ENCODE measurements around the gene USB1. TPM values are rescaled to one million over a fixed set of nuclear protein-coding genes. Genes with fewer than 3 reads are reported as not detected.
A peak's percentile ranks its signal among the peaks of the same experiment; 100 is the strongest.

Gene USB1
- total and polyA plus RNA-seq, 9 donors = 8.5 to 30.7 (median 22.5) TPM

- 55 to 67% (median 59%) methylated on average over 12 of the region's 12 CpGs for WGBS, 3 donors
- Histone ChIP-seq H3K36me3 (no peaks in the 10 kb centered on the region), H3K4me1 (ENCODE audit: insufficient read depth) (no peaks in the 10 kb centered on the region), H3K9me3 (no peaks in the 10 kb centered on the region), H3K27me3 (no peaks in the 10 kb centered on the region), H3K4me3 (no peak overlapping the region), H3K27ac (no peak overlapping the region)
- no peak for DNase-seq
- intact Hi-C loops (cut with DNase I) = no loop called here
- no peak for TF ChIP-seq EP300 (IDR thresholded peaks at IDR 0.05)
- no peak for TF ChIP-seq POLR2A (IDR thresholded peaks at IDR 0.05)
- no peak for TF ChIP-seq CTCF (IDR thresholded peaks at IDR 0.05)
These were observed 15.7 kb downstream of the USB1 start for GRCh38 chr16:58016840-58017446.

- DNase-seq = no peak
- WGBS, 3 donors = 84 to 87% (median 85%) methylated on average over 7 of the region's 7 CpGs
These were observed 17.6 kb downstream of the USB1 start for GRCh38 chr16:58018803-58019202.

GRCh38 chr16:58019866-58020538, 18.8 kb downstream of the USB1 start:
- 80 to 83% (median 83%) methylated on average over 8 of the region's 8 CpGs for WGBS, 3 donors
- no peak for DNase-seq
- Histone ChIP-seq H3K36me3 (no peaks in the 10 kb centered on the region), H3K27me3 (no peaks in the 10 kb centered on the region), H3K27ac (no peak overlapping the region), H3K4me3 (no peak overlapping the region), H3K9me3 (no peaks in the 10 kb centered on the region), H3K4me1 (ENCODE audit: insufficient read depth) (peaks cover 4% of the 10 kb centered on the region)
- TF ChIP-seq POLR2A (IDR thresholded peaks at IDR 0.05) (no peak), EP300 (IDR thresholded peaks at IDR 0.05) (no peak), CTCF (IDR thresholded peaks at IDR 0.05) (no peak)
- intact Hi-C loops (cut with DNase I) = loop anchor here (5.0 to 10.0 kb wide), 4 partner anchors 102 to 475 kb away; partner anchors contain the start of genes CSNK2A2 (in 2 of the 4) and CFAP20 (in 1 of the 4)

More at GRCh38 chr16:58018803-58019202, 17.6 kb downstream of the USB1 start:
- Histone ChIP-seq H3K4me3 (no peak overlapping the region), H3K4me1 (ENCODE audit: insufficient read depth) (peaks cover 2% of the 10 kb centered on the region), H3K36me3 (no peaks in the 10 kb centered on the region), H3K27ac (no peak overlapping the region), H3K9me3 (no peaks in the 10 kb centered on the region), H3K27me3 (no peaks in the 10 kb centered on the region)
- TF ChIP-seq EP300 (IDR thresholded peaks at IDR 0.05) (no peak), POLR2A (IDR thresholded peaks at IDR 0.05) (no peak), CTCF (IDR thresholded peaks at IDR 0.05) (no peak)
- intact Hi-C loops (cut with DNase I) = no loop called here

- H3K36me3 ChIP-seq = no peaks in the 10 kb centered on the region
- intact Hi-C loops (cut with DNase I) = loop anchor here (5.0 to 10.0 kb wide), 4 partner anchors 101 to 474 kb away; partner anchors contain the start of genes CSNK2A2 (in 2 of the 4) and CFAP20 (in 1 of the 4)
- no peaks in the 10 kb centered on the region for H3K27me3 ChIP-seq
- 41 to 44% (median 43%) methylated on average over 8 of the region's 8 CpGs for WGBS, 3 donors
- H3K4me3 ChIP-seq = no peak overlapping the region
- TF ChIP-seq CTCF (IDR thresholded peaks at IDR 0.05) = peak; percentile 48 to 65 (median 58)
- no peak for TF ChIP-seq EP300 (IDR thresholded peaks at IDR 0.05)
- no peak overlapping the region for H3K27ac ChIP-seq
- peaks cover 6% of the 10 kb centered on the region for H3K4me1 ChIP-seq (ENCODE audit: insufficient read depth)
- peak; percentile 63 to 80 (median 71) for DNase-seq
- H3K9me3 ChIP-seq = no peaks in the 10 kb centered on the region
These were observed 19.7 kb downstream of the USB1 start for GRCh38 chr16:58020628-58021521.
